Brain microvascular endothelial cell (primary cell): ENCODE results near the gene GRIA1.

Source experiments
- DNase-seq: peaks from one replicate; pipeline ENCODE4 v3.0.0-alpha.2; 2020
- H3K27ac ChIP-seq: fragments of 250-450 bp; sonication (Bioruptor Pico); 2 replicates; pipeline ENCODE4 v1.5.1; 2020; ENCODE audit warnings: mild to moderate bottlenecking, moderate library complexity
- H3K27me3 ChIP-seq: fragments of 250-450 bp; sonication (Bioruptor Pico); replicated peaks from 2 replicates; pipeline ENCODE4 v1.5.1; 2020; ENCODE audit warnings: mild to moderate bottlenecking
- H3K36me3 ChIP-seq: fragments of 250-450 bp; sonication (Bioruptor Pico); replicated peaks from 2 replicates; pipeline ENCODE4 v1.5.1; 2020; ENCODE audit warnings: mild to moderate bottlenecking
- H3K4me3 ChIP-seq: 2 replicates; pipeline ENCODE4 v1.5.1; 2011; ENCODE audit warnings: low read depth, mild to moderate bottlenecking, control low read depth, low read length, moderate library complexity
- CTCF ChIP-seq: IDR thresholded peaks from 2 replicates; pipeline ENCODE4 v1.5.1; 2011; ENCODE audit warnings: low read depth, mild to moderate bottlenecking, moderate library complexity, low read length, control low read depth, inconsistent platforms; ENCODE audit errors: missing control alignments
- in situ Hi-C: cut with HindIII; loops from 2 replicates; pipeline ENCODE4 v1.10.0; 2017; ENCODE audit warnings: low sequenced_read_pairs, low pct_ligation_motif_present

The GRIA1 gene

GRCh38 chr5:153678617-153679329 is 188.3 kb downstream of the GRIA1 start:
- no peak overlapping the region for H3K4me3 ChIP-seq
- in situ Hi-C loops = no loop called here
- H3K36me3 ChIP-seq = no peaks in the 10 kb centered on the region
- no peaks in the 10 kb centered on the region for H3K27me3 ChIP-seq
- H3K27ac ChIP-seq = no peak overlapping the region
- DNase-seq = no peak
- no peak for TF ChIP-seq CTCF

- no peak overlapping the region for H3K4me3 ChIP-seq
- H3K27me3 ChIP-seq = no peaks in the 10 kb centered on the region
- DNase-seq = no peak
- no peak overlapping the region for H3K27ac ChIP-seq
- in situ Hi-C loops = no loop called here
- H3K36me3 ChIP-seq = no peaks in the 10 kb centered on the region
- TF ChIP-seq CTCF = no peak
These were observed 199.8 kb downstream of the GRIA1 start for GRCh38 chr5:153690236-153690635.

GRCh38 chr5:153696256-153696655 is 205.8 kb downstream of the GRIA1 start:
- no peaks in the 10 kb centered on the region for H3K36me3 ChIP-seq
- no peak overlapping the region for H3K4me3 ChIP-seq
- no peak overlapping the region for H3K27ac ChIP-seq
- H3K27me3 ChIP-seq = no peaks in the 10 kb centered on the region
- no peak for TF ChIP-seq CTCF
- in situ Hi-C loops = no loop called here
- DNase-seq = no peak

GRCh38 chr5:153699035-153699434 is 208.6 kb downstream of the GRIA1 start:
- TF ChIP-seq CTCF = no peak
- in situ Hi-C loops = no loop called here
- no peaks in the 10 kb centered on the region for H3K36me3 ChIP-seq
- no peak overlapping the region for H3K27ac ChIP-seq
- no peaks in the 10 kb centered on the region for H3K27me3 ChIP-seq
- no peak overlapping the region for H3K4me3 ChIP-seq
- DNase-seq = no peak

- Histone ChIP-seq H3K27me3 (no peaks in the 10 kb centered on the region), H3K36me3 (no peaks in the 10 kb centered on the region), H3K27ac (no peak overlapping the region), H3K4me3 (no peak overlapping the region)
- no peak for TF ChIP-seq CTCF
- in situ Hi-C loops = no loop called here
- DNase-seq = no peak
These were observed 210.5 kb downstream of the GRIA1 start for GRCh38 chr5:153700940-153701339.

GRCh38 chr5:153702265-153702664 is 211.8 kb downstream of the GRIA1 start:
- TF ChIP-seq CTCF = no peak
- Histone ChIP-seq H3K36me3 (no peaks in the 10 kb centered on the region), H3K27ac (no peak overlapping the region), H3K27me3 (no peaks in the 10 kb centered on the region), H3K4me3 (no peak overlapping the region)
- DNase-seq = no peak
- in situ Hi-C loops = no loop called here
